Neural cell (in vitro differentiated cells): Measurements from ENCODE around the gene PCSK1N. TPM values are rescaled to one million over a fixed set of nuclear protein-coding genes. Genes with fewer than 3 reads are reported as not detected.

Experiments used
- H2AFZ ChIP-seq: fragments of 200-600, 300-800 bp; sonication (generic), shearing (Covaris generic); 2 replicates; pipeline ENCODE4 v1.6.0; 2014; ENCODE audit warnings: low read depth, mild to moderate bottlenecking, antibody characterized with exemption, low read length, moderate library complexity
- H3F3A ChIP-seq: fragments of 200-600 bp; shearing (Covaris generic); 2 replicates; pipeline ENCODE4 v1.6.1; 2016; ENCODE audit warnings: mild to moderate bottlenecking, moderate library complexity, mixed read lengths, antibody characterized with exemption, low read length; ENCODE audit not compliant: insufficient read depth, poor library complexity, severe bottlenecking
- H3K27ac ChIP-seq: fragments of 200-600, 300-800 bp; sonication (generic), shearing (Covaris generic); 2 replicates; pipeline ENCODE4 v1.5.1; 2014; ENCODE audit warnings: mild to moderate bottlenecking, low read length, moderate library complexity
- H3K27me3 ChIP-seq: fragments of 300-800, 200-600 bp; sonication (generic), shearing (Covaris generic); 2 replicates; pipeline ENCODE4 v1.6.0; 2014; ENCODE audit warnings: mild to moderate bottlenecking, low read depth, low read length, moderate library complexity; ENCODE audit not compliant: insufficient read depth
- H3K36me3 ChIP-seq: fragments of 300-800, 200-600 bp; sonication (generic), shearing (Covaris generic); 2 replicates; pipeline ENCODE4 v1.5.1; 2014; ENCODE audit warnings: mild to moderate bottlenecking, antibody characterized with exemption, low read length, moderate library complexity; ENCODE audit not compliant: insufficient read depth
- H3K4me2 ChIP-seq: fragments of 300-800, 200-600 bp; sonication (generic), shearing (Covaris generic); 2 replicates; pipeline ENCODE4 v1.6.0; 2014; ENCODE audit warnings: mild to moderate bottlenecking, low read length
- H3K4me3 ChIP-seq: fragments of 300-800, 200-600 bp; sonication (generic), shearing (Covaris generic); 2 replicates; pipeline ENCODE4 v1.5.1; 2014; ENCODE audit warnings: mild to moderate bottlenecking, low read length, moderate library complexity
- H3K79me2 ChIP-seq: fragments of 200-600 bp; shearing (Covaris generic); replicated peaks from 2 replicates; pipeline ENCODE4 v1.6.0; 2014; ENCODE audit warnings: mild to moderate bottlenecking, low read length, moderate library complexity; ENCODE audit not compliant: insufficient read depth
- H3K9ac ChIP-seq: fragments of 300-800, 200-600 bp; sonication (generic), shearing (Covaris generic); 2 replicates; pipeline ENCODE4 v1.6.1; 2016; ENCODE audit warnings: mild to moderate bottlenecking, low read length, mixed read lengths
- H3K9me2 ChIP-seq: fragments of 200-600 bp; shearing (Covaris generic); 2 replicates; pipeline ENCODE4 v1.6.1; 2016; ENCODE audit warnings: mild to moderate bottlenecking, low read length, mixed read lengths; ENCODE audit not compliant: insufficient read depth
- H3K9me3 ChIP-seq: fragments of 200-600, 300-800 bp; sonication (generic), shearing (Covaris generic); 2 replicates; pipeline ENCODE4 v1.6.1; 2016; ENCODE audit warnings: mild to moderate bottlenecking, mixed run types, low read length, moderate library complexity, mixed read lengths
- H4K20me1 ChIP-seq: fragments of 200-600 bp; shearing (Covaris generic); 2 replicates; pipeline ENCODE4 v1.6.1; 2016; ENCODE audit warnings: mild to moderate bottlenecking, mixed run types; ENCODE audit not compliant: insufficient read depth
- EP300 ChIP-seq: fragments of 450-650 bp; conservative IDR thresholded peaks from 2 replicates; pipeline ENCODE4 v1.6.1; 2014; ENCODE audit warnings: antibody characterized with exemption, mild to moderate bottlenecking, moderate library complexity; ENCODE audit not compliant: poor library complexity, severe bottlenecking
- EZH2 ChIP-seq: fragments of 200-600, 300-800 bp; shearing (Covaris generic), sonication (generic); IDR thresholded peaks from 2 replicates; pipeline ENCODE4 v1.6.1; 2014; ENCODE audit warnings: antibody characterized with exemption, low read length, borderline replicate concordance, mild to moderate bottlenecking; ENCODE audit not compliant: insufficient read depth, poor library complexity, severe bottlenecking
- MXI1 ChIP-seq: fragments of 450-650 bp; conservative IDR thresholded peaks from 2 replicates; pipeline ENCODE4 v1.6.1; 2014; ENCODE audit warnings: antibody characterized with exemption, mild to moderate bottlenecking; ENCODE audit not compliant: poor library complexity, severe bottlenecking
- POLR2AphosphoS5 ChIP-seq: IDR thresholded peaks from 2 replicates; pipeline ENCODE4 v1.6.1; 2012
- SMC3 ChIP-seq: fragments of 450-650 bp; conservative IDR thresholded peaks from 2 replicates; pipeline ENCODE4 v1.6.1; 2014; ENCODE audit warnings: antibody characterized with exemption, mild to moderate bottlenecking, moderate library complexity; ENCODE audit not compliant: poor library complexity
- TAF1 ChIP-seq: IDR thresholded peaks from 2 replicates; pipeline ENCODE4 v1.6.1; 2012; ENCODE audit warnings: low read depth
- polyA plus RNA-seq: library from polyadenylated mRNA; depleted of rRNA; stranded (reverse); fragments of >200 nt; gene quantifications from 2 replicates; pipeline ENCODE4 v1.2.3, GENCODE V29; 2014
- TF ChIP-seq, protein P1 (sequence below): IDR thresholded peaks from 2 replicates; pipeline ENCODE4 v1.6.1; 2012; ENCODE audit warnings: borderline replicate concordance
- TF ChIP-seq, protein P2 (sequence below): fragments of 450-650 bp; IDR thresholded peaks from 2 replicates; pipeline ENCODE4 v1.5.1; 2014; ENCODE audit warnings: antibody characterized with exemption, mild to moderate bottlenecking, moderate library complexity; ENCODE audit not compliant: poor library complexity, severe bottlenecking

PCSK1N gene
- polyA plus RNA-seq, 1 donor from 2014 or later, result 232 TPM

DNA sequence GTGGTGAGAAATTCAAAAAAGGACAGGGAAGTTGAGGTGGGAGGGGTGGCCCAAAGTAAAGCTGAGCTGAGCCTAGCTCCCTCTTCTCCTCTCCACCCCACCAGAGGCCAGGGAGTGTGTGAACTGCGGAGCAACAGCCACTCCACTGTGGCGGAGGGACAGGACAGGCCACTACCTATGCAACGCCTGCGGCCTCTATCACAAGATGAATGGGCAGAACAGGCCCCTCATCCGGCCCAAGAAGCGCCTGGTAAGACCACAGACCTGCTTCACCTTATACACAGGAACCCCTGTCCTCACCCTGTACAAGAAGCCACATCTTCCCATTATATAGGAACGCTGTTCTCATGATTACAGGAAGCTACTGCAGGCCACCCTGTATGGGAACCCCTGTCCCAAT is 43.2 kb downstream of the PCSK1N start:
- Histone ChIP-seq H3K9me3 (no peaks in the 10 kb centered on the region), H3K79me2 (no peaks in the 10 kb centered on the region), H3K9ac (no peak overlapping the region), H3K27me3 (no peaks in the 10 kb centered on the region), H3K9me2 (no peaks in the 10 kb centered on the region), H3K27ac (no peak overlapping the region), H3K36me3 (no peaks in the 10 kb centered on the region), H3F3A (no peaks in the 10 kb centered on the region), H3K4me2 (no peak overlapping the region), H2AFZ (no peak overlapping the region), H4K20me1 (no peaks in the 10 kb centered on the region), H3K4me3 (no peak overlapping the region)
- no peak for TF ChIP-seq TAF1

DNA sequence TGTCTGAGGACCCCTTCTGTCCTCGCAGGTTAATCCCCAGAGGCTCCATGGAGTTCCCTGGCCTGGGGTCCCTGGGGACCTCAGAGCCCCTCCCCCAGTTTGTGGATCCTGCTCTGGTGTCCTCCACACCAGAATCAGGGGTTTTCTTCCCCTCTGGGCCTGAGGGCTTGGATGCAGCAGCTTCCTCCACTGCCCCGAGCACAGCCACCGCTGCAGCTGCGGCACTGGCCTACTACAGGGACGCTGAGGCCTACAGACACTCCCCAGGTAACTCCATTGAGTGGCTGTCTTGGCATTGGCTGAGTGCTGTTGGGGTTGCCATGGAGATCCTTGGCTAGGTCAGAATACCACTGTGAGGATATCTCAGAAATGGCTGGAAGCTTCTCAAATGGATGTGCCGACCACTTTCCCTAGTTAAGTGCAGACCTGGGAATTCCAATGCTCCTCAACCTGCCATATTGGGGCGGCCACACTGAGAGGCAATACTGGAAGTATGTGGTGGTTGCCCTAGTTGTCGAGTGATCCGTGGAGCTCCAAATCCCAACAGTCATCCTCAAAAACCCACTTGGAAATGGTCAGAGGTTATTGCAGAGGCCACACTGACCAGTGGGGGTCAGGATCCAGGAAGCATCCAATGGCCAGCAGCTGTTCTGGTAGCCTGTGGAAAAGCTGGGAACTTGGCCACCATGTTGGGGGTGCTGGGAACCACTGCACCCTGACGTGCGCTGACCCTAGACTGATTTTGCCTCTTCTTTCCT is 44.2 kb downstream of the PCSK1N start:
- no peak overlapping the region for H2AFZ ChIP-seq
- H3K79me2 ChIP-seq, result no peaks in the 10 kb centered on the region
- H3K27ac ChIP-seq, result peak overlapping the region; percentile 16
- TF ChIP-seq POLR2AphosphoS5 (no peak), SMC3 (no peak), MXI1 (no peak)
- TF ChIP-seq, protein P1, sequence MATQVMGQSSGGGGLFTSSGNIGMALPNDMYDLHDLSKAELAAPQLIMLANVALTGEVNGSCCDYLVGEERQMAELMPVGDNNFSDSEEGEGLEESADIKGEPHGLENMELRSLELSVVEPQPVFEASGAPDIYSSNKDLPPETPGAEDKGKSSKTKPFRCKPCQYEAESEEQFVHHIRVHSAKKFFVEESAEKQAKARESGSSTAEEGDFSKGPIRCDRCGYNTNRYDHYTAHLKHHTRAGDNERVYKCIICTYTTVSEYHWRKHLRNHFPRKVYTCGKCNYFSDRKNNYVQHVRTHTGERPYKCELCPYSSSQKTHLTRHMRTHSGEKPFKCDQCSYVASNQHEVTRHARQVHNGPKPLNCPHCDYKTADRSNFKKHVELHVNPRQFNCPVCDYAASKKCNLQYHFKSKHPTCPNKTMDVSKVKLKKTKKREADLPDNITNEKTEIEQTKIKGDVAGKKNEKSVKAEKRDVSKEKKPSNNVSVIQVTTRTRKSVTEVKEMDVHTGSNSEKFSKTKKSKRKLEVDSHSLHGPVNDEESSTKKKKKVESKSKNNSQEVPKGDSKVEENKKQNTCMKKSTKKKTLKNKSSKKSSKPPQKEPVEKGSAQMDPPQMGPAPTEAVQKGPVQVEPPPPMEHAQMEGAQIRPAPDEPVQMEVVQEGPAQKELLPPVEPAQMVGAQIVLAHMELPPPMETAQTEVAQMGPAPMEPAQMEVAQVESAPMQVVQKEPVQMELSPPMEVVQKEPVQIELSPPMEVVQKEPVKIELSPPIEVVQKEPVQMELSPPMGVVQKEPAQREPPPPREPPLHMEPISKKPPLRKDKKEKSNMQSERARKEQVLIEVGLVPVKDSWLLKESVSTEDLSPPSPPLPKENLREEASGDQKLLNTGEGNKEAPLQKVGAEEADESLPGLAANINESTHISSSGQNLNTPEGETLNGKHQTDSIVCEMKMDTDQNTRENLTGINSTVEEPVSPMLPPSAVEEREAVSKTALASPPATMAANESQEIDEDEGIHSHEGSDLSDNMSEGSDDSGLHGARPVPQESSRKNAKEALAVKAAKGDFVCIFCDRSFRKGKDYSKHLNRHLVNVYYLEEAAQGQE, result no peak
- no peak overlapping the region for H3K4me2 ChIP-seq
- H3K27me3 ChIP-seq, result no peaks in the 10 kb centered on the region
- H3F3A ChIP-seq, result no peaks in the 10 kb centered on the region
- no peaks in the 10 kb centered on the region for H3K9me2 ChIP-seq
- no peak overlapping the region for H3K9ac ChIP-seq
- H4K20me1 ChIP-seq, result no peaks in the 10 kb centered on the region
- no peaks in the 10 kb centered on the region for H3K36me3 ChIP-seq
- no peak overlapping the region for H3K4me3 ChIP-seq
- no peaks in the 10 kb centered on the region for H3K9me3 ChIP-seq

DNA sequence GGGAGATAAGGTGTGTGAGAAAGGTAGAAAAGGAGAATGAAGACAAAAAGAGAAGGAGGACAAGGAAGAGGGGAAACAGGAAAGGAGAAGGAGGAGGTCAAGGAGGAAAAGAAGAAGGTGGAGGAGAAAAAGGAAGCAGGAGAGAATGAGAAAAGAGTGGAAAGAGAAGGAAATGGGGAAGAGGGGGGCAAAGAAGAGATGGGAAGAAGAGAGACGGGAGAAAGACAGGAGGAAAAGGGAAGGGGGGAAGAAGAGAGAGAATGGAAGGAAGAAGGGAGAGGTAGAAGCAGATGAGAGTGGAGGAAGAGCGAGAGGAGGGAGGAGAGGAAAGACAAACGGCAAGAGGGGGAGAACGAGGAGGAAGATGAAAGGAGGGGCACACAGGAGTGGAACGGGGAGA is 44.9 kb downstream of the PCSK1N start:
- H3K79me2 ChIP-seq, result no peaks in the 10 kb centered on the region
- no peak for TF ChIP-seq TAF1
- no peak for TF ChIP-seq EZH2
- TF ChIP-seq, protein P2, sequence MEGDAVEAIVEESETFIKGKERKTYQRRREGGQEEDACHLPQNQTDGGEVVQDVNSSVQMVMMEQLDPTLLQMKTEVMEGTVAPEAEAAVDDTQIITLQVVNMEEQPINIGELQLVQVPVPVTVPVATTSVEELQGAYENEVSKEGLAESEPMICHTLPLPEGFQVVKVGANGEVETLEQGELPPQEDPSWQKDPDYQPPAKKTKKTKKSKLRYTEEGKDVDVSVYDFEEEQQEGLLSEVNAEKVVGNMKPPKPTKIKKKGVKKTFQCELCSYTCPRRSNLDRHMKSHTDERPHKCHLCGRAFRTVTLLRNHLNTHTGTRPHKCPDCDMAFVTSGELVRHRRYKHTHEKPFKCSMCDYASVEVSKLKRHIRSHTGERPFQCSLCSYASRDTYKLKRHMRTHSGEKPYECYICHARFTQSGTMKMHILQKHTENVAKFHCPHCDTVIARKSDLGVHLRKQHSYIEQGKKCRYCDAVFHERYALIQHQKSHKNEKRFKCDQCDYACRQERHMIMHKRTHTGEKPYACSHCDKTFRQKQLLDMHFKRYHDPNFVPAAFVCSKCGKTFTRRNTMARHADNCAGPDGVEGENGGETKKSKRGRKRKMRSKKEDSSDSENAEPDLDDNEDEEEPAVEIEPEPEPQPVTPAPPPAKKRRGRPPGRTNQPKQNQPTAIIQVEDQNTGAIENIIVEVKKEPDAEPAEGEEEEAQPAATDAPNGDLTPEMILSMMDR, result no peak
- TF ChIP-seq, protein P1, result no peak
- no peak for TF ChIP-seq SMC3
- no peak for TF ChIP-seq MXI1
- no peak for TF ChIP-seq POLR2AphosphoS5
- TF ChIP-seq EP300, result no peak
- no peaks in the 10 kb centered on the region for H4K20me1 ChIP-seq
- H3F3A ChIP-seq, result no peaks in the 10 kb centered on the region
- no peak overlapping the region for H3K4me2 ChIP-seq
- H3K9ac ChIP-seq, result no peak overlapping the region
- H2AFZ ChIP-seq, result no peak overlapping the region
- no peak overlapping the region for H3K27ac ChIP-seq
- H3K9me3 ChIP-seq, result no peaks in the 10 kb centered on the region
- H3K27me3 ChIP-seq, result no peaks in the 10 kb centered on the region
- no peaks in the 10 kb centered on the region for H3K36me3 ChIP-seq
- no peaks in the 10 kb centered on the region for H3K9me2 ChIP-seq
- no peak overlapping the region for H3K4me3 ChIP-seq
